A673 (cell line): ENCODE data around the gene NEDD4L. TPM values are rescaled to one million over a fixed set of nuclear protein-coding genes. Genes with fewer than 3 reads are reported as not detected.
A peak's percentile ranks its signal among the peaks of the same experiment; 100 is the strongest.

Experiments
- BruUV-seq: library from RNA; stranded (reverse); fragments of 400-500 nt; replicated peaks from 2 replicates; lab custom pipeline; 2021; lab: Mats Ljungman, UMichigan
- CTCF ChIA-PET: fragments of 300-600 bp; sonication (Branson Sonifier 250); formaldehyde crosslinking; loops from one replicate; lab custom pipeline; 2022; ENCODE audit warnings: antibody characterized with exemption; lab: Charles Lee
- POLR2A ChIA-PET: fragments of 300-600 bp; sonication (Branson Sonifier 250); formaldehyde crosslinking; loops from one replicate; lab custom pipeline; 2022; ENCODE audit warnings: antibody characterized with exemption; ENCODE audit not compliant: low non-redundant PET; lab: Charles Lee
- DNase-seq: peaks from one replicate; pipeline ENCODE4 v3.0.0-alpha.2; 2015; ENCODE audit warnings: low spot score
- H3K27ac ChIP-seq: fragments of 200-600 bp; sonication (generic); 2 replicates; pipeline ENCODE4 v1.5.1; 2016; ENCODE audit warnings: mixed run types, low read depth, mild to moderate bottlenecking, mixed read lengths, antibody characterized with exemption, low read length; ENCODE audit not compliant: poor library complexity, severe bottlenecking
- H3K27me3 ChIP-seq: fragments of 200-600 bp; sonication (generic); replicated peaks from 2 replicates; pipeline ENCODE4 v1.6.1; 2017; ENCODE audit warnings: mixed run types, low read depth, mild to moderate bottlenecking, mixed read lengths, antibody characterized with exemption, low read length; ENCODE audit not compliant: insufficient read depth, poor library complexity
- H3K36me3 ChIP-seq: fragments of 200-600 bp; sonication (generic); 2 replicates; pipeline ENCODE4 v1.6.1; 2016; ENCODE audit warnings: mixed run types, mild to moderate bottlenecking, mixed read lengths, antibody characterized with exemption, low read length; ENCODE audit not compliant: insufficient read depth, poor library complexity, severe bottlenecking
- H3K4me1 ChIP-seq: fragments of 200-600 bp; sonication (generic); 2 replicates; pipeline ENCODE4 v1.6.1; 2017; ENCODE audit warnings: mixed run types, mild to moderate bottlenecking, mixed read lengths, antibody characterized with exemption, low read length; ENCODE audit not compliant: insufficient read depth, poor library complexity, severe bottlenecking
- H3K4me3 ChIP-seq: fragments of 200-600 bp; sonication (generic); 2 replicates; pipeline ENCODE4 v1.5.1; 2016; ENCODE audit warnings: low read depth, mixed run types, mild to moderate bottlenecking, mixed read lengths, low read length; ENCODE audit not compliant: poor library complexity, severe bottlenecking
- H3K9me3 ChIP-seq: fragments of 200-600 bp; sonication (generic); 2 replicates; pipeline ENCODE4 v1.6.1; 2016; ENCODE audit warnings: mixed run types, low read depth, mild to moderate bottlenecking, mixed read lengths, antibody characterized with exemption, low read length; ENCODE audit not compliant: poor library complexity, severe bottlenecking
- CTCF ChIP-seq: fragments of 300-800, 200-600 bp; sonication (generic); conservative IDR thresholded peaks from 2 replicates; pipeline ENCODE4 v1.5.1; 2017; ENCODE audit warnings: low read depth, mild to moderate bottlenecking, antibody characterized with exemption, low read length, moderate library complexity, mixed read lengths
- EZH2 ChIP-seq: fragments of 200-600 bp; sonication (generic); IDR thresholded peaks from 2 replicates; pipeline ENCODE4 v1.6.1; 2017; ENCODE audit warnings: borderline replicate concordance, low read depth, mild to moderate bottlenecking, mixed read lengths, antibody characterized with exemption, low read length; ENCODE audit not compliant: poor library complexity, severe bottlenecking
- intact Hi-C: fragments of 100-400 bp; cut with micrococcal nuclease; formaldehyde crosslinking; loops from one replicate; pipeline ENCODE4 v1.10.0; 2022; ENCODE audit not compliant: unreplicated experiment
- total RNA-seq: library from RNA; stranded (reverse); gene quantifications from 2 replicates; pipeline ENCODE4 v1.2.3, GENCODE V29; 2021

NEDD4L gene
- total RNA-seq, 1 experiment from 2014 or later: 15.3 TPM

GRCh38 chr18:58158008-58158407 lies 114.0 kb downstream of the NEDD4L start:
- no peaks in the 10 kb centered on the region for H3K9me3 ChIP-seq
- H3K4me3 ChIP-seq: no peak overlapping the region
- no TSS peak for BruUV-seq
- no peaks in the 10 kb centered on the region for H3K4me1 ChIP-seq
- TF ChIP-seq CTCF (no peak), EZH2 (no peak)
- intact Hi-C loops: no loop called here
- DNase-seq: no peak
- no peak overlapping the region for H3K27ac ChIP-seq
- H3K36me3 ChIP-seq: no peaks in the 10 kb centered on the region
- H3K27me3 ChIP-seq: peaks cover 8% of the 10 kb centered on the region
- CTCF ChIA-PET: no interaction called here
- POLR2A ChIA-PET: no interaction called here

- intact Hi-C loops: no loop called here
- H3K36me3 ChIP-seq: no peaks in the 10 kb centered on the region
- BruUV-seq: no TSS peak
- no peak for TF ChIP-seq CTCF
- no peak for TF ChIP-seq EZH2
- no peaks in the 10 kb centered on the region for H3K9me3 ChIP-seq
- CTCF ChIA-PET: no interaction called here
- POLR2A ChIA-PET: no interaction called here
- no peak overlapping the region for H3K4me3 ChIP-seq
- peaks cover 8% of the 10 kb centered on the region for H3K27me3 ChIP-seq
- H3K4me1 ChIP-seq: no peaks in the 10 kb centered on the region
- no peak for DNase-seq
- no peak overlapping the region for H3K27ac ChIP-seq
Observed at GRCh38 chr18:58158459-58158858, 114.4 kb downstream of the NEDD4L start.

DNA sequence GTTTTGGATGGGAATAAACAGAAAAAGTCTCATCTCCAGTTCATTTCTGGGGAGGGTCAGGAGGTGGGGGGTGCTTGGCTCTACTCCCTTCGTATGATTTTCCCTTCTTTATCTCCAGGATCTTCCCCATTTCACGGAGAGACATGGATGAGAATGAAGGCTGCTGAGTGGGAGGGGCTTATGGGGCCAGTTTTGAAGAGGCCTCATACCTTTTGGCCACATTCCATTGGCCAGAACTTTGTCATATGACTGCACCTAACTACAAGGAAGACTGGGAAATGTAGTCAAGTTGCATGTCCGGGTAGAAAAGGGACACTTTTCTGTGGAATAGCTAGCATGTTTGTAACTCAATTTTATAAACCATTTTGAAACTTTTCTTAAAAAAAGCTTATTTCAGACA lies 117.6 kb downstream of the NEDD4L start:
- no peaks in the 10 kb centered on the region for H3K4me1 ChIP-seq
- no peaks in the 10 kb centered on the region for H3K9me3 ChIP-seq
- no peak overlapping the region for H3K27ac ChIP-seq
- intact Hi-C loops: no loop called here
- TF ChIP-seq EZH2 (no peak), CTCF (no peak)
- ChIA-PET POLR2A (no interaction called here), CTCF (no interaction called here)
- H3K36me3 ChIP-seq: no peaks in the 10 kb centered on the region
- peak; percentile 49 for DNase-seq
- H3K27me3 ChIP-seq: no peaks in the 10 kb centered on the region
- no TSS peak for BruUV-seq
- no peak overlapping the region for H3K4me3 ChIP-seq
